ENCODE data around the gene GEMIN4. TPM values are rescaled to one million over a fixed set of nuclear protein-coding genes. Genes with fewer than 3 reads are reported as not detected.
A peak's percentile ranks its signal among the peaks of the same experiment; 100 is the strongest.

Gene GEMIN4
- 11.8 to 15.9 TPM (median 12.6 TPM) in 3 replicates for total RNA-seq
- long read RNA-seq, full-length matches to known transcripts: 48 of 49 reads
- long read RNA-seq, partial matches to known transcripts: 0 of 49 reads
- long read RNA-seq, other reads (novel, unspliced or antisense): 1 of 49 reads

DNA sequence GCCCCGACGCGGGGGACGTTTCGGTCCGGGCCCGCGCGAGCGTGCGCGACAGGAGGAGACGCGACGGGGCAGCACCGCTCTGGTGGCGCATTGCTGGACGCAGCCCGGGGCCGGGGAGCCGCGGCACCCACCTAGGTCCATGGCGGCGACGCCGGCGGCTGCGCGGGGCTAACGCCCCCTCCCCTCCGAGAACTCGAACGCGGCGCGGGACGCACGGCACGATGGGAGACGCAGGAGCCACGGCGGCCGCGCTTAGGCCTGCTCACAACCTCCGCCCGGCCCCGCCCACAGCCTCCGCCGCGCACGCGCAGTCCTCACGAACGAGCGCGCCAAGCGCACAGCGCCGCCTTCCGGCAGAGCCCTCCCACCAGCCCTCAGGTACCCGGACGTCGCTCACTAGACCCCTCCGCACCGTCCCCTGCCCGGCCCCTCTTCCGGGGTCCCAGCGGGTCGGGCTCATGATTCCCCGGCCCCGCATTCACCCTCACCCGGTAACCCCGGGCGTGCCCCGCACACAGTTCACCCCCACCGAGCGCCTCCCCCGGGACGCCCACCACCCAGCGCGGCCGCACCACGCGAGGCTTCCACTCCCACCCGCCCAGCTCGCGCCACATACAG lies at the start of gene GEMIN4:
TSS of gene GEMIN4 (minus strand) at position 263 of the 618 bp plus-strand sequence. CDS start at position 141, 122 bp downstream.
- Mint-ChIP-seq H3K36me3 (ENCODE audit: low read depth) (peaks cover 6% of the 10 kb centered on the region), H3K27me3 (ENCODE audit: low read depth) (no peaks in the 10 kb centered on the region), H3K4me3 (ENCODE audit: unreplicated experiment) (peak within 1 kb of the TSS; percentile 94), H3K9me3 (ENCODE audit: low read depth) (no peaks in the 10 kb centered on the region), H3K4me1 (ENCODE audit: low read depth) (peaks cover 25% of the 10 kb centered on the region), H3K27ac (ENCODE audit: unreplicated experiment) (peak within 1 kb of the TSS; percentile 83)
- DNase-seq (ENCODE audit: low spot score): peak; percentile 96
- TF ChIP-seq, protein P1, sequence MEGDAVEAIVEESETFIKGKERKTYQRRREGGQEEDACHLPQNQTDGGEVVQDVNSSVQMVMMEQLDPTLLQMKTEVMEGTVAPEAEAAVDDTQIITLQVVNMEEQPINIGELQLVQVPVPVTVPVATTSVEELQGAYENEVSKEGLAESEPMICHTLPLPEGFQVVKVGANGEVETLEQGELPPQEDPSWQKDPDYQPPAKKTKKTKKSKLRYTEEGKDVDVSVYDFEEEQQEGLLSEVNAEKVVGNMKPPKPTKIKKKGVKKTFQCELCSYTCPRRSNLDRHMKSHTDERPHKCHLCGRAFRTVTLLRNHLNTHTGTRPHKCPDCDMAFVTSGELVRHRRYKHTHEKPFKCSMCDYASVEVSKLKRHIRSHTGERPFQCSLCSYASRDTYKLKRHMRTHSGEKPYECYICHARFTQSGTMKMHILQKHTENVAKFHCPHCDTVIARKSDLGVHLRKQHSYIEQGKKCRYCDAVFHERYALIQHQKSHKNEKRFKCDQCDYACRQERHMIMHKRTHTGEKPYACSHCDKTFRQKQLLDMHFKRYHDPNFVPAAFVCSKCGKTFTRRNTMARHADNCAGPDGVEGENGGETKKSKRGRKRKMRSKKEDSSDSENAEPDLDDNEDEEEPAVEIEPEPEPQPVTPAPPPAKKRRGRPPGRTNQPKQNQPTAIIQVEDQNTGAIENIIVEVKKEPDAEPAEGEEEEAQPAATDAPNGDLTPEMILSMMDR (IDR thresholded peaks at IDR 0.05): peak; percentile 99

DNA sequence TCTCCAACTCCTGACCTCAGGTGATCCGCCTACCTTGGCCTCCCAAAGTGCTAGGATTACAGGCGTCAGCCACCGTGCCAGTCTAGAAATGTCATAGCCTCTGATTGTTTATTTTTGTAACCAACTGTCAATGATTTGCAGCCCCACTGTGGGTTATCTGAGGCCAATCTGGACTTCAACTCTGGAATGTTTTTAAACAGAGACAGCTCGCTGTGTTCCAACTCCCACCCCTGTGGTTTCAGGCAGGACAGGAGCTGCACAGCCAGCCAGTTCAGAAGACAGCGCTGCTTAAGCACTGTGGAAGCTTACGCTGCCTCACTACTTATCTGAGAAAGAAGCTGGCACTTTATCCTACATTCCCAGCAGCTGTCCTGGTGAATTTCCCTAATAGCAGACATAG lies 49.6 kb upstream of the GEMIN4 start:
- H3K4me3 Mint-ChIP-seq (ENCODE audit: unreplicated experiment): no peak overlapping the region
- TF ChIP-seq, protein P1 (IDR thresholded peaks at IDR 0.05): no peak
- no peaks in the 10 kb centered on the region for H3K9me3 Mint-ChIP-seq (ENCODE audit: low read depth)
- no peak for DNase-seq (ENCODE audit: low spot score)
- H3K27ac Mint-ChIP-seq (ENCODE audit: unreplicated experiment): peak overlapping the region; percentile 75
- peaks cover 15% of the 10 kb centered on the region for H3K36me3 Mint-ChIP-seq (ENCODE audit: low read depth)
- H3K27me3 Mint-ChIP-seq (ENCODE audit: low read depth): no peaks in the 10 kb centered on the region
- peaks cover 9% of the 10 kb centered on the region for H3K4me1 Mint-ChIP-seq (ENCODE audit: low read depth)

DNA sequence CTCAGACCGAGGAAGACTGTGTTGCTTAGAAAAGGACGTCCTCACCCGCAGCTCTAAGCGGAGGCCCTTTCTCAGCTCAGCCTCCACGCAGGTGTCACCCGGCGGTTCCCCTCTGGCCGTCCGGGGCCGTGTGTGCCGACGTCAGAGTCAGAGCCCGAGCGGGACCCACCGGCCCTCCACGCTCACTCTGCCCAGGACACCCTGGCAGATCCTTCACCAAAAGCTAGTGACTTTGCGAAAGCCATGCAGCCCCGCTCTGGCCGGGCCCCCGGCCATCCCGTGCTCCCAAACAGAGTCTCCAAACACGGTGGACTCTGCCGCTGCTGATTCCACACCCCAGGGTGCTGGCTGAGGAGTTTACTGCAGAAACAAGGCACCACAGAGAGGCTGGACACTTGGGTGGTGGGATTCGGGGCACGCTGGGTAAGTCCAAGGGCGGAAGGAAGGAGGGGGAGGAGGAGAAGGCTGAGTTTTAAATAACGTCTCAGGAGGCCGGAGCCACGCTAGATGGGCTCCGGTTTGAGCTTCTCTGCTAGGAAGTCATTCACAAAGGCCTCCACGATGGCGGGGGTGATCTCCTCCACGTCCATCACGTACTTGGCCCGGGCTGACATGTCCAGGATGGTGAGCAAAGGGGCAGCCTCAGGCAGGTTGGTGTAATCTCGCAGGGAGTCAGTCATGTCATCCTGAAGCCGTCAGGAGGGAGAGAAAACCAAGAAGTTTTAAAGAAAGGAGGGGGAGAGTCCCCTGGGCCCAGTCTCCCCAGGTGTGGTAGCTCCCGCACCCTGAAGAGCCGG lies 48.6 kb upstream of the GEMIN4 start:
- TF ChIP-seq, protein P1 (IDR thresholded peaks at IDR 0.05): no peak
- Mint-ChIP-seq H3K4me3 (ENCODE audit: unreplicated experiment) (no peak overlapping the region), H3K4me1 (ENCODE audit: low read depth) (peaks cover 9% of the 10 kb centered on the region), H3K36me3 (ENCODE audit: low read depth) (peaks cover 17% of the 10 kb centered on the region), H3K9me3 (ENCODE audit: low read depth) (no peaks in the 10 kb centered on the region), H3K27me3 (ENCODE audit: low read depth) (no peaks in the 10 kb centered on the region), H3K27ac (ENCODE audit: unreplicated experiment) (no peak overlapping the region)
- DNase-seq (ENCODE audit: low spot score): no peak

DNA sequence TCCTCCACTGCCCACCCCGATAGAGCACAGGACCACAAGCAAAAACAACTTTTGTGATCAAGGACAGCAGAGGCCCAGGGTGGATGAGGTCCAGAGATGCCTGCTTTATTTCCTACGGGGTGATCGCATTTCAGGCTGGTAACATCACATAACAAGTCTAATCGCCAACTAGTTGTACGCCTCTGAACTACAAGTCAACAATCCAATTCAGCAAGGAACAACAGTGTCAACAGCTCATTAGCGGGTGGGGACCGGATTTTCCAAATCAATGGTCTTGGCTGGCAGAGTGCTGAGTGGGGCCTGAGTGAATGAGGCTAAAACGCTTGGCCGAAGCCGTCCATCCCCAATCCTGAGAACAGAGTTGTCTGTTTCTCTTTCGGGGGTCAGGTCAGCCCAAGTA lies 47.2 kb upstream of the GEMIN4 start:
- Mint-ChIP-seq H3K36me3 (ENCODE audit: low read depth) (peaks cover 18% of the 10 kb centered on the region), H3K27ac (ENCODE audit: unreplicated experiment) (no peak overlapping the region), H3K4me3 (ENCODE audit: unreplicated experiment) (no peak overlapping the region), H3K9me3 (ENCODE audit: low read depth) (no peaks in the 10 kb centered on the region), H3K4me1 (ENCODE audit: low read depth) (peaks cover 20% of the 10 kb centered on the region), H3K27me3 (ENCODE audit: low read depth) (no peaks in the 10 kb centered on the region)
- TF ChIP-seq, protein P1 (IDR thresholded peaks at IDR 0.05): no peak
- DNase-seq (ENCODE audit: low spot score): no peak

DNA sequence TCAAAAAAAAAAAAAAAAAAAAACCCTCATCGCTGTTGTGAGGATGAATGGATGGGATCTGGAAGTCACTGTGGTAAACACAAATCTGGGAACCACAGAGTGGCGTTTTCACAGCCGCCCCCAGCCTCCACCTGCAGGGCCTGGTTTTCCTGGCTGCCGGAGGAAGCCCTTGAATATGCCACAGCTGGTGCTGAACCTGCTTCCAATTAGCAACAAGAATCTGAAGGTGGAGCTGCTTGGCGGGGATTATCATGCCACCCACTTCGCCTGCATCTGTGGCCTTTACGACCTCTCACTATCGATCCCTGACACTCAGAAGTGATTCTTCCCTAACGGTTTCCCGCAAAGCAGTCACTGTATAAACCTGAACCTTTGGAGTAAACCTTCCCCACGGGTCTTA lies 46.2 kb upstream of the GEMIN4 start:
- no peaks in the 10 kb centered on the region for H3K9me3 Mint-ChIP-seq (ENCODE audit: low read depth)

More for the DNA sequence above, 46.2 kb upstream of the GEMIN4 start:
- no peak for DNase-seq (ENCODE audit: low spot score)
- H3K4me1 Mint-ChIP-seq (ENCODE audit: low read depth): peaks cover 24% of the 10 kb centered on the region
- H3K36me3 Mint-ChIP-seq (ENCODE audit: low read depth): peaks cover 18% of the 10 kb centered on the region
- no peak overlapping the region for H3K4me3 Mint-ChIP-seq (ENCODE audit: unreplicated experiment)
- no peaks in the 10 kb centered on the region for H3K27me3 Mint-ChIP-seq (ENCODE audit: low read depth)
- TF ChIP-seq, protein P1 (IDR thresholded peaks at IDR 0.05): no peak
- H3K27ac Mint-ChIP-seq (ENCODE audit: unreplicated experiment): no peak overlapping the region
